Colonic mucosa (tissue), 4 donors: ENCODE data around the gene SRGAP2B. TPM values are rescaled to one million over a fixed set of nuclear protein-coding genes. Genes with fewer than 3 reads are reported as not detected.
"Not testable (repeated sequence)": the region's sequence is repeated elsewhere in the genome, so short reads cannot be mapped to it uniquely, and the experiment has no call there.

Source experiments
- DNase-seq: peaks from one replicate; pipeline ENCODE4 v3.0.0-alpha.2; 2020
- H3K27ac ChIP-seq: fragments of 200-600 bp; one replicate; pipeline ENCODE4 v1.8.0; 2021
- H3K27me3 ChIP-seq: fragments of 200-600 bp; one replicate; pipeline ENCODE4 v1.8.0; 2021
- H3K36me3 ChIP-seq: fragments of 200-600 bp; one replicate; pipeline ENCODE4 v1.8.0; 2021
- H3K4me1 ChIP-seq: fragments of 200-600 bp; one replicate; pipeline ENCODE4 v1.8.0; 2021; ENCODE audit warnings: mild to moderate bottlenecking
- H3K4me3 ChIP-seq: fragments of 200-600 bp; one replicate; pipeline ENCODE4 v1.8.0; 2021
- H3K9ac ChIP-seq, 2 donors: one replicate each; pipeline ENCODE4 v1.7.0; 2013; ENCODE audit warnings: control low read depth in 2 of 2, low read depth in 2 of 2, low read length in 2 of 2
- H3K9me3 ChIP-seq: fragments of 200-600 bp; one replicate; pipeline ENCODE4 v1.8.0; 2021
- intact Hi-C: fragments of 100-400 bp; cut with DNase I; formaldehyde crosslinking; loops from one replicate; pipeline ENCODE4 v1.14.1; 2022
- total RNA-seq, 2 donors: library from RNA; stranded (reverse); fragmentation: NEBNext Ultra II Directional in 1 of 2; extraction: Animal tissue kit (Norgen Biotek cat#: 25700) in 1 of 2; gene quantifications; one replicate each; pipeline ENCODE4 v1.2.1, GENCODE V29; 2021
- donor health status: healthy.
- donor health status: DM: no; HTN: no; CAD: no.
- donor health status: DM: no; HTN: no; CAD: no.

Gene SRGAP2B
- total RNA-seq, 2 donors from 2014 or later: 8.4 to 11.5 TPM

DNA sequence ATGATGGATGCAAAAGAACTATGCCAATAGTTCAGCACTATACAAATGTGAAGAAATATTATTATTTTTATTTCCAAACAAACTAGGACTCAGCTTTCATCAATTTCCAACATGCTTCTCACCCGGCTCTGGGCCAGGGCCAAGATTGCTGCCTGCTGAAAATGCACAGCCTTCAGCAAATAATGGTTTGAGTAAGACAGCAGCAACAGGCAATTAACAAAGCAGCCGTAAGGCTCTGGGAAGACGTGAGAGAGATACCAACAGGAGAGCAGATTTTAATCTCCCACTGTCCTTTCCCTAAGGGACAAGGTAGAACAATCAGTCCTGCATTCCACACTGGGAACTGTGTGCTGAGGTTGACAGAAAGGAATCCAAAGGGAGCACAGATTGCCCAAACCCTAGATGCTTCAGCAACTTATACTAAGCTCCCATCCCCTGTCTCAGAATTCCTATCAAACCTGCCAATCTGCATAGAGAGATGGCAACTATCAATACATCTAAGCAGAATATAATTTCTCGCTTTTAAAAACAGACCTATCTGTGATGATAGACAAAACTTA, 134.1 kb downstream of the SRGAP2B start:
- H3K4me3 ChIP-seq: not testable (repeated sequence)

DNA sequence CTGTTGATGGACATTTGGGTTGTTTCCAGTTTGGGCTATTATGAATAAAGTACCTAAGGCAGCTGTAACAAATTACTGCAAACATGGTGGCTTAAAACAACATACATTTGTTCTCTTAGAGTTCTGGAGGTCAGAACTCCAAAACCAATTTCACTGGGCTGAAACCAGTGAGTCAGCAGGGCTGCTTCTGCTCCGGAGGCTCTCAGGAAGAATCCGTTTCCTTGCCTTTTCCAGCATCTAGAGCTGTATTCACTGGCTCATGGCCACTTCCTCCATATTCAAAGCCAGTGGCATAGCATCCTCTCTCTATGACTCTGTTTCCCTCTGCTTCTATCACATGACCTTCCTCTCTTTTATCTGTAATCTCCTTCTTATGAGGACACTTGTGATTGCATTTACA, 146.7 kb downstream of the SRGAP2B start:
- H3K4me1 ChIP-seq, H3K9me3 ChIP-seq, intact Hi-C loops, H3K4me3 ChIP-seq, H3K9ac ChIP-seq, DNase-seq, H3K27me3 ChIP-seq, H3K27ac ChIP-seq, H3K36me3 ChIP-seq: not testable (repeated sequence)

More for the DNA sequence above, 134.1 kb downstream of the SRGAP2B start:
- H3K36me3 ChIP-seq, H3K9ac ChIP-seq, H3K9me3 ChIP-seq, H3K4me1 ChIP-seq, H3K27me3 ChIP-seq, DNase-seq, intact Hi-C loops, H3K27ac ChIP-seq: not testable (repeated sequence)

DNA sequence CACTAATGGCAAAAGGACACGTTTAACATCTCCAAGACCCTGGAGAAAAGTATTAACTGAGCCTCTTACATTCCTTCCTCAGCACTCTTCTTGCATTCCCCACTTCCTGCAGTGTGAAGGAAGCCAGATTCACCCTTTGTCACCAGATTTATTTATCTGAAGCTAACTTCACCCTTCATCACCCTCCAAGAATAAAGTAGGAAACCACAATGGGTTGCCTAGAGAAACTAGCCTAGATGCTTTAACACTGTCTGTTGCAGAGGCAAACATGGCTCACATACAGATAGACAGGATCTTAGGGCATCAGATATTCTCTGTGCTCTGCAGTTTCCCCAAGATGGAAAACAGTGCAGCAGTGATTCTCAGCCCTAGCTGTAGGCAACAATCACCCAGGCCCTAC, 147.6 kb downstream of the SRGAP2B start:
- H3K27ac ChIP-seq, DNase-seq, intact Hi-C loops, H3K36me3 ChIP-seq, H3K4me1 ChIP-seq, H3K9me3 ChIP-seq, H3K27me3 ChIP-seq, H3K9ac ChIP-seq, H3K4me3 ChIP-seq: not testable (repeated sequence)

DNA sequence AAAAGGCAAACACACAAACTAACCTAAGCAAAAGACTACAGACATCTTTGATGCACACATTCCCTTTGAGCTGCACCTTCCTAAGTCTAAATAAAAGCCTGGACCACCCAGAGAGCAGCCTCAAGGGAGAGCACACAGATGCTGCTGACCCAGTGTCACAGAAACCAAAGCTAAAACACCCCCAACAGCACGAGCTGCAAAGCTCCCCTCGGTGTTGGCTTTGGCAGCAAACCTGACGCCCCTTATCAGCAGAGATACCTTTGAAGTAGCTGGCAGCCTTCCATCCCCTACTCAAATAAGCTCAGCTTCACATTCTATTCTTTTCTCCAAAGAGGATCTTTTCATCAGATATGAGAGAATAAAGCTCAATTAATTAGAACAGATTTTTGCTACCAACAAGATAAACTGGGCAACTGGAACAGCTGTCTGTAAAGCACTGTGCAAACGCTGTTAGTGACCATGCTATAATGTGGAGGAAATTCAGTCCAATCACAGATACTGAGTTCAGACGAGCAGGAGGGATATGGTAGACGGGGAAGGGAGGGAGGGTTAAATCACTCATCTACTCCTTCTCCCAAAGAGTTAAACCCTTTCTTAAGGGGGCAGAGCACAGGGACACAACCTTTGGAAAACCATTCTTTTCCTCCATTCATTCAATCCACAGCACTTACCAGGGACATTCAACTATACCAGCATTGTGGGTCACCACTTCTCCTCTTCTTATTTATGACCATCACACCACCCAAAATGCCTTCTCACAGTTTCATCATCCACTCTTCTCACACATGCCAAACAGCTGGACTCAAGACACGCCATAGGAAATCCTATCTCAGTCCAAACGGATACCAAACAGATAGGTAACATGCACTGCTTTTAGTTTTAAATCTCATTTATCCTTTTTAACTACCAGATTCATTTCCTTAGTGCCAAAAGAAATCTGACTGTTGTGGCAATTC, 148.3 kb downstream of the SRGAP2B start:
- intact Hi-C loops, H3K9me3 ChIP-seq: not testable (repeated sequence)

DNA sequence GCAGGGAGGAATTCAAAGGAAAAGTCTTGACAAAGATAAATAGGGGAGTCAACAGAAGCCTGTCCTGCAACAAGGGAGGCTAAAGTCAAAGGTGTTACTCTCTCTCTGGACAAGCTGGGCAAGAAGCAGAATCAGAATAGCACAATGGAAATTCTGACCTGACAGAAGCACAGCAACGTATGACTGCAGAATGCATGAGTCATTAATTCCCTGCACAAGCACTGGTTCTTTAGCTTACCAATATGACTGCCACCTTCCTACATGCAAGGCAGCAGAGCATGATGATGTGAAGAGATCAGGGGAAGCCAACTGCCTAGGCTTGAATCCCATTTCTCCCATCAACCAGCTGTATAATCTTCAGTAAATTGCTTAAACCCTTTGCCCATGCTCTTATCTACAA, 153.4 kb downstream of the SRGAP2B start:
- intact Hi-C loops, H3K27ac ChIP-seq, H3K4me1 ChIP-seq, DNase-seq, H3K36me3 ChIP-seq, H3K4me3 ChIP-seq, H3K9me3 ChIP-seq, H3K9ac ChIP-seq, H3K27me3 ChIP-seq: not testable (repeated sequence)

More for the DNA sequence above, 148.3 kb downstream of the SRGAP2B start:
- not testable (repeated sequence) for H3K27ac ChIP-seq, H3K4me3 ChIP-seq, DNase-seq, H3K36me3 ChIP-seq, H3K4me1 ChIP-seq, H3K27me3 ChIP-seq, H3K9ac ChIP-seq

DNA sequence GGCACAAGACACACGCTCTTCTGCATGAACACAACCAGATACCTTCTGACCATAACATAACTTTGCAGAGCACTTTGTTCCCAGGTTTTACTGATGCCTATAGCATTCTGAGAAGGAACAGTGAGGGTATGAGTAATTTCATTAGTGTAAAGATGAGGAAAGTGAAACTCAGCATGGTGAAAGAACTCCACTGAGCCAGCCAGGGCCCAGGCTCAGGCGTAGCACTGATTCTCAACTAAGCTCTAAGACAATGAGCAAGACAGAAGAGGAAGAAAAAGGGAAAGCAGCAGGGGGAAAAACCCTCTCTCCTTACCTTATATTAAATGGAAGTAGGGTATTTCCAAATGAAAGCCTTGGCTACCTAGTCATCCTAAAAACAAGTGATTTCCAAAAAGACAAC, 155.1 kb downstream of the SRGAP2B start:
- DNase-seq: not testable (repeated sequence)

DNA sequence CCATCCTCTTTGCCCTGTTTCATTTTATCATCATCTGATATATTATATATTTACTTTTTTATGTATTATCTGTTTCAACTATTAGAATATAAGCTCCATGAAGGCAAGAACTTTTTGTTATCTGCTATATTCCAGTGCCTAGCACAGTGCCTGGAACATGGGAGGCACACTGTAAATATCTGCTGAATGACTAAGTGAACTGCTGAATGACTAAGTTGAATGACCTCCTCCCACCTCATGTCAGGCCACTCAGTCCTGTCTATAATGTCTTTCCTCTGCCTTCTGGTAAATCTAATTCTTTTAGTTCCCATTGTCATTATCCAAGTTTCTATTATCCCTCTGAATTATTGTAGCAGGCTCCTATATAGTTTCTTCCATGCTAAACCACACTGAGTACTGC, 156.5 kb downstream of the SRGAP2B start:
- H3K9me3 ChIP-seq, H3K27ac ChIP-seq, intact Hi-C loops, H3K36me3 ChIP-seq, H3K27me3 ChIP-seq, H3K4me1 ChIP-seq, H3K4me3 ChIP-seq, H3K9ac ChIP-seq, DNase-seq: not testable (repeated sequence)

More for the DNA sequence above, 155.1 kb downstream of the SRGAP2B start:
- intact Hi-C loops, H3K27me3 ChIP-seq, H3K4me1 ChIP-seq, H3K4me3 ChIP-seq, H3K9ac ChIP-seq, H3K27ac ChIP-seq, H3K9me3 ChIP-seq, H3K36me3 ChIP-seq: not testable (repeated sequence)

DNA sequence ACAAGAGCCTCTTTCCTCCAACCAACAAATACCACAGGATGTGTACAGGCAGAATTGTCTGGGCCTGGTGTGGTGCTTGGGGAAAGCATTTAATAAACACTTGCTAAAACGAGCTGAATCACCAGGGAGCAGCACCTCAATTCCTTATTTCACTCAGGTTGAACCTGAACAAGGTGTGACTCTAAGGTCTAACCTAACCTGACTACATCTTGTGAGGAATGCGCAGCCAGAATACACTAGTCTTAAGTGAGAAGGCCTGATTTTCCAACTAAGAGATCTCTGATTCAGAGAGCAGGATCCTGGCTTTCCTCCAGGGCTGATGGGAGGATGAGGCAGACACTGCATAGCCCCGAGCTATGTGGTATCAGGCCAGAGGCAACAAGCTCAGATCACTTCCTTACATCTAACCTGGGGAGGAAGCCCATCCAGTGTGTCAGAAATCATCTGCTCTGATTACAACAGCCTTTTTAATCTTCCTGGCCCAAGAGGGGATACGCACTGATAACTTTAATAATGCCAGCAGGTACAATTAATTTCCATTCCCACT, 158.9 kb downstream of the SRGAP2B start:
- intact Hi-C loops, H3K27me3 ChIP-seq, DNase-seq, H3K4me1 ChIP-seq, H3K4me3 ChIP-seq, H3K9ac ChIP-seq, H3K9me3 ChIP-seq, H3K36me3 ChIP-seq, H3K27ac ChIP-seq: not testable (repeated sequence)

DNA sequence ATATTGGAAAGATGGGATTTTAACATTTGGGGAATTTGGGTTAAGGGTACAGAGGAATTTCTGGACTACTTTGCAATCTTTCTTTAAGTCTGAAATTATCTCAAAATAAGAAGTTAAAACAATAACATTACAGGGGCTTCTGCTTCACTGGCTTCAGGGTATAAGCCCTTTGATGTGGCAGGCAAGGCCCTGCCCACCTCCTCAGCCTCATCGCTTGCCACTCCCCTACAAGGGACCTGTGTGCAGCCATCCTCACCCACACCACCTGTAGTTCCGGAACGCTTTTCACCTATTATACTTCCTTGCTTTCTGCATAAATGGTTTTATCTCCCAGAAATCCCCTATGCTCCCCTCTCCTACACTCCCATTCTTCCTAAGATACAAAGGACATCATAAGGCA, 159.8 kb downstream of the SRGAP2B start:
- H3K27ac ChIP-seq, H3K4me1 ChIP-seq, H3K36me3 ChIP-seq, DNase-seq, H3K4me3 ChIP-seq, H3K9ac ChIP-seq, H3K9me3 ChIP-seq, H3K27me3 ChIP-seq, intact Hi-C loops: not testable (repeated sequence)

DNA sequence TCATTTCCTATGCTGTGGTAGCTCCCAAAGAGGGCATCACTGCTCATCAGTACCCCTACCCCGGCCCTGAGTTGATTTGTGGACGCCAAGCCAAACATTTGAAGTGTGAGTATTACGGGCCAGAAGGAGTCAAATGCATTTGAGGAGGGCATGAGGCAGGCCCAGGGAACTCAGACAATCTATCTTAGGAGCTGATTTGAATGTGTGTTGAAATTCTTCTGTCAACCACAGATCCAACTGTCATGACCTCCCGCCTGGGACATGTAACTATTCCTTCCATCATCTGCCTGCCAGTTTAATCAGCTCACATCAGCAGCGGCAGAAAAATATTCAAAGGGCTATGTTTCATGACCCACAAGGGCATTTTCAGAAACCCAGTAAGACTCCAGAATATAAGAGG, 162.1 kb downstream of the SRGAP2B start:
- H3K9ac ChIP-seq, DNase-seq, H3K36me3 ChIP-seq, H3K4me1 ChIP-seq, intact Hi-C loops, H3K27me3 ChIP-seq, H3K4me3 ChIP-seq, H3K27ac ChIP-seq, H3K9me3 ChIP-seq: not testable (repeated sequence)

DNA sequence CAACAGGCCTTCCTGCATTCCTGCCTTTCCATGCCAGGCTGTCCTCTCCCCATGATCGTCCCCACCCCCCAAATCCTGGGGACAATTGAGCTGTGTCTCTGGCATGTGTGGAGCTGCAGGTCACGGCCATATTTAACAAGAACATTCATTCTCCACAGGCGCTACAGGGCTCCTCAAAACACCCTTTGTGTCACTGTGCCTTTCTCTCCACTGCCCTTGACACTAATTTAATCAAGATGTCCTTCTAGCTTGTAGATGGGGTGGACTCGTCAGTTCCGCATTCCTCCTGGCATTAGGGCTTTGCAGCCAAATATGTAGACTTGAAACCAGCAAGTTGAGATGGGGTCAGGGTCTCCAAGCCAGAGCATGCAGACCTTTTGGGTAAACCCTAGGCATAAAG, 163.0 kb downstream of the SRGAP2B start:
- intact Hi-C loops, H3K4me1 ChIP-seq, H3K9ac ChIP-seq, DNase-seq, H3K4me3 ChIP-seq, H3K36me3 ChIP-seq, H3K27ac ChIP-seq, H3K27me3 ChIP-seq, H3K9me3 ChIP-seq: not testable (repeated sequence)

DNA sequence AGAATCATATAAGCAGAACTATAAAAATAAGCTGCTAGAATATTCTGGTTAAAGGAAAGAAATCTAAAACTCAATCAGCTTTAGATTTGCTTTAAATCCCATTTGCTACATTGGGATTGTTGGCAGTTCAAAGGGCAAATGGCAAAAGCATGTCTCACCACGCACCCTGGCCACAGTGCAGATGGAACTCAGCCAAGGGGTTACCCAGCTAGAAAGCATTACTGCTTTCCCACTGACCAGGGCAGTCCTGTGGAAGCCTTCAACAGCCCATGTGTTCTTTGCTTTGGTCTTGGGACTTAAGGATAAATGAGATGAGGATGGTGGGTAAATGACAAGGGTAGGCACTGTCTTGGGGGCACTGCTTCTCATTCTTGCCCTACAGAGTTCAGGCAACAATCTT, 163.6 kb downstream of the SRGAP2B start:
- H3K9me3 ChIP-seq, H3K4me3 ChIP-seq, DNase-seq, H3K36me3 ChIP-seq, H3K9ac ChIP-seq, H3K27ac ChIP-seq, intact Hi-C loops, H3K4me1 ChIP-seq, H3K27me3 ChIP-seq: not testable (repeated sequence)

DNA sequence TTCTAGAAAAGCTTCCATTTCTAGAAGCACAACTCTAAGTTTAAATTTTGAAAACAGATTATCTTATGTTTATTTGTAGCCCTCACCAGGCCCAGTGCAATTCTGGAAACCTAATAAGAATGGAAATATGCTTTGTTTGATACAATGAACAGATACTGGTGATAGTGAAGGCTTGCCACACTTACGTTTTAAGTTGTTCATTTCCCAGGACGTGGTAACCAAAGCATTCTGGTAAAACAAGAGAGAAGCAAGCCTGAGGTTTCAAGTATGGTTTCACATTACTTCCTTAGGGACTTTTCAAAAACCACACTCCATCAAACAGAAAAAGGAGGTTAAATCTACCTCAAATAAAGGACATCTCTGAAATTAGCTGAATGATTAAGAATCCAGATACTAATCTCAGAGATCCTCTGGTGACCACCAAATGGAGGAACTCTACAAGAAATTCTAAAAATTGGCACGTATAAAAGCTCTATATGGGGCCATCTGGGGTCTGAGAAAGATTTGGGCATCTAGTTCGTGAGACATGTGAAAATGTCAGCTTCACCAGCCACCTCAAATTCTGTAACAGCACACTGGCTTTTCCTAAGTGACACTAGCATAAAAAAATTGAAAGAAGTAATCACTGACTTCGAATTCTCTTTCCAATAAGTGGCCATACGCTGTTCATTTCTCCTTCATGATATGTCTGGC, 164.9 kb downstream of the SRGAP2B start:
- H3K4me1 ChIP-seq, H3K4me3 ChIP-seq, H3K27me3 ChIP-seq, H3K27ac ChIP-seq, H3K9me3 ChIP-seq, H3K9ac ChIP-seq, intact Hi-C loops, DNase-seq, H3K36me3 ChIP-seq: not testable (repeated sequence)
